PC-9 (cell line): ENCODE data around the gene CYP1A1.

ENCODE experiments used
- CTCF ChIP-seq: fragments of 200-600 bp; sonication (generic); conservative IDR thresholded peaks from 2 replicates; pipeline ENCODE4 v1.6.1; 2017; ENCODE audit warnings: mixed run types, antibody characterized with exemption, mild to moderate bottlenecking, moderate library complexity
- EZH2 ChIP-seq: fragments of 200-600 bp; sonication (generic); IDR thresholded peaks from 2 replicates; pipeline ENCODE4 v1.8.0; 2017; ENCODE audit warnings: antibody characterized with exemption, low read depth

DNA sequence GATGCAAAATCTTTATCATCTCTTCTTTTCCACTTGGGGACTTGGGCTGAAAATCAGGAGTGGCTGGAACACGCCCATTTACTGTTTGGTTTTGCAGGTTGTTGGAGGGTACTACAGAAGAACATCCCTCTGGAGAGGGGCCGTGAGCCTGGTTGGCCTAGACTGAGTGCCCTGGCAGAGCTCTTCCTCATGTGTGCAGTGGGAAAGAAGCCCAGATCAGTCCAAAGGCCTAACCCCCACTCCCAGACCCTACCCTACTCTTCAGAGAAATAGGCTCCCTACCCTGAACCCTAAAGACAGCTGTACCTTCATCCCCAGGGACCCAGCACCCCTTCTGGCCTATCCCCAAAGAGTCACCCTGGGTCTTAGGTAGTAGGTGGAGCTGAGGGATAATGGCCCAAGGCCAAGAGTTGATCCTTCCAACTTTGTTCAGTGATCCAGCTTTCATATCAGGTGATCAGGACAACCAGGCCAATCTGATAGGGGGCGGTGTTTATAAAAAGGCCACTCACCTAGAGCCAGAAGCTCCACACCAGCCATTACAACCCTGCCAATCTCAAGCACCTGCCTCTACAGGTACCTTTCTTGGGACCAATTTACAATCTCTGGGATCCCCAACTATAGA, 23.1 kb upstream of the CYP1A1 start, which contains the start of gene CYP1A2:
- TF ChIP-seq CTCF (no peak), EZH2 (no peak)
